ENCODE data around the gene CMBL.
A peak's percentile ranks its signal among the peaks of the same experiment; 100 is the strongest.

Gene CMBL

DNA sequence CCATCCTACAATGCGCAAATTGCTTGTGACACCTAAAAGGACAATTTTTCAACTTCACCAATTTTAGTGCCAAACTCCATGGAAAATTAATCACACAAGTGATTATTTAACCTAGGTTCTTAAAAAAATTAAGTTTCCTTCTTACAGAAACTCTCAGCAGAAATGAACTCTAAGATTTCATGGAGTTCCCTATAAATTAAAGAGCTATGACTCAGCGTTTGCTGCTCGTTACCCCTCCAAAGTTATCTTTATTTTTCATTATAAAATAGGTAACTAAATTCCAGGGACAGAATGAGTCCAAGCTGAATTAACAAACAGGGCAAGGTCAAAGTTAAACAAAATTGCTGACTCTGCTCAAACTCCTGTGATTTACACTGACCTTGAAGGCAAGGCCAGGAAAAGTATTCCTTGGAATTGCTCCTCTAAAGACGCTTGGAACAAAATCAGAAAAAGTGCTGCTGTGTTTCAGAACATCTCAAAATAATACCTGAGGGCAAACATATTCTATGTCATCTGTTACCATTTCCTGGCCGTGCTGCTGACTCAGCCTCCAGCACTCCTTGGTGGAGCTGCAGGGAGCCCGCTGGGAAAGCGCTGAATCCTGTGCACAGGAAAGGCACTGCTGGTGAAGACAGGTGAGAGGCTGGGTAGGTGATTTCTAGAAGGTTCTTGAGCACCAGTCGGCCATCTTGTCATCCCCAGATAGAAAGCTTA lies 2.5 kb upstream of the CMBL start:
- no peak for DNase-seq (ENCODE audit: low spot score)

DNA sequence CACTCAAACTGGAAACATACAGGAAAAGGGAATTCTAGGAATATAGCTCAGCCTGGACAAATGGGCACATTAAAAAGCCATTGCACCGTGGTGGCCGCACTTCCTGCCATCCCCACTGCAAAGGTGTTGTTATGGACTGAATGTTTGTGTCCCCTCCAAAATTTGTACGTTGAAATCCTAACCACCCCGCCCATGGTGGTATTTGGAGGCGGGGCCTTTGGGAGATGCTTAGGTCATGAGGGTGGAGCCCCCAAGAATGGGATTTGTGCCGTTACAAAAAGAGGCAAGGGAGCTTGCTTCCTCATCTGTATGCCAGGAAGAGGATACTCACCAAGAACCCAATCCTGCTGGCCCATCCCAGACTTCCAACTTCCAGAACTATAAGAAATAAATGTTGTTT lies 1.1 kb upstream of the CMBL start:
- no peak for DNase-seq (ENCODE audit: low spot score)

DNA sequence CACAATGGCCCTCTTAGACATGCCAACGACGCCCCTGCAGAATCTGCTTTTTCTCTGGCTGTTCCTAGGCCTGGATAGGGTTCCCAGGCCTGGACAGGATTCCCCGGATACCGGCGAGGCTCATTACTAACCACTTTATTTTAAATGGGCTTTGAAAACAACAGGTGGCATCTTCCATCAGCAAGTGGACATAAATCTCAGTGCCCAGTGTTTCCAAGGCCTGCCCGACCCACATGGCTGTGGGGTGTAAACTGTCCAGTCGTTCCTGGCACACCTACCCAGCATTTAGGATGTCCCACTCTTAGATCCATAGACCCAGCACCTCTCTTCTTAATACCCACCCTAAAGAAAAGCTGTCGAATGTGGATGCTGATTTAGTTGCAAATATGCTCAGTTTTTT lies 896 bp downstream of the CMBL start:
- DNase-seq (ENCODE audit: low spot score): no peak

DNA sequence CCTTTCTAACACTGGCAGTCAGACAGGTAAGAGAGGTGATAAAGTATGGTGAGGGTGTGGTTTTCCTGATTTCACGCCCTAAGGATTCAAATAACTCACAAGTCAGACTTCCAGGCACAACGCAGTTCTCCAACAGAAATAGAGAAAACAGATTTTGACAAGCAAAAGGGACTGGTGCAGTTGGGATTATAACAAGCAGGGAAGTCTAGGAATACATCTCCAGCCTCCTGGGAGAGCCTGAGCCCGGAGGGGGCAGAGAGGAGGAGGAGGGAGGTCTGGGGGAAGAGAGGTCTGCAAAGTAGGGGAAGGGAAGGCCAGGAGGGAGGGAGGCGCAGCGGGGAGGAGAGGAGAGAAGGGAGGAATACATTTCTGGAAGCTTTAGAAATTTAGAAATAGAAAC lies 1.6 kb downstream of the CMBL start:
- DNase-seq (ENCODE audit: low spot score): no peak

DNA sequence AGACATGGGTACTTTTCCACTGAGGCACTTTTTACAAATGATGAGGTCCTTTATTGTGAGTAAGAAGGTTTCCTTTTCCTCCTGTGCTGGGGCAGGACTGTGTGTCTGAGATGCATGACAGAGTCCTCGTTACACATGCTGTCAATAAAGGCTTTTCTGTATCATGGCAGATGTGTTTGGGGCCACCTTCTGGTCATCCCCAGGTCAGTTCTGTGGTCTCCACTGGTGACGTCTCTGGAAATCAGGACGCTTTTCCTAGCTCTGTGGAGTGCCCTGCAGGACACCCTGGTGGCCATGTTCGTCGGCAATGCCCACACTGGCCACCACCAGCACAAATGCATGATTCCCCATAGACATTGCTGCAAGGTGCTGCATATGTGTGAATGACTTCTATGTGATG lies 2.8 kb downstream of the CMBL start:
- peak; percentile 36 for DNase-seq (ENCODE audit: low spot score)

DNA sequence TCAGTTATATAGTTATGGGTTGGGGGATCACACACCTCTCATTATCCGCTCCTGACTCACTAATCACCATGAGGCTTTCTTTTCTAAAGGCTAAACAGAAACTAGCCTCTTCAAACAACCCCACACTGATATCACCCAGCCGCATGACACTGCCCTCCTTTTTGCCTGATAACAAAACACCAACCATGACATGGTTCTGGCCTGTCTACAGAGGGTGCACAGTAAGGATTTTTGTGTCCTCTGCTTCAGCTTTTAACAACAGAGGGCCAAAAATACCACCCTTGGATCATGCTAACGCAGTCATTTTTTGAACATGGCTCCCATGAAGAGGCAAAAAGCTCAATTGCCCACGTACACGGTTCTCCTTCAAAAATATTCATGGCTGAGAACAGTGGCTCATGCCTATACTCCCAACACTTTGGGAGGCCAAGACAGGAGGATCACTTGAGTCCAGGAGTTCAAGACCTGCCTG lies 4.0 kb downstream of the CMBL start:
- DNase-seq (ENCODE audit: low spot score): no peak

DNA sequence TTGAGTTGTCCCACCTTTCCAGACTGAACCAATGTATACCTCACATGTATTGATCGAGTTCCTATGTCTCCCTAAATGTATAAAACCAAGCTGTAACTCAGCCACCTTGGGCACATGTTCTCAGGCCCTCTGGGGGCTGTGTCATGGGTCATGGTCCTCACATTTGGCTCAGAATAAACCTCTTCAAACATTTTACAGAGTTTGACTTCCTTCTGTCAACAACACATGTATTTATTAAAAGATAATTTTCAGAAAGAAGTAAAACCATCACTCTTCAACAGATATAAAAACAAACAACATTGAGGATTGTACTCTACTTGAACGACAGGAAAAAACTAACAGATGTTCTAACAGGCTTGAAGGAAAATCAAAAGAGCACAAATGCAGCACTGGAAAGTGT lies 4.5 kb downstream of the CMBL start:
- no peak for DNase-seq (ENCODE audit: low spot score)

DNA sequence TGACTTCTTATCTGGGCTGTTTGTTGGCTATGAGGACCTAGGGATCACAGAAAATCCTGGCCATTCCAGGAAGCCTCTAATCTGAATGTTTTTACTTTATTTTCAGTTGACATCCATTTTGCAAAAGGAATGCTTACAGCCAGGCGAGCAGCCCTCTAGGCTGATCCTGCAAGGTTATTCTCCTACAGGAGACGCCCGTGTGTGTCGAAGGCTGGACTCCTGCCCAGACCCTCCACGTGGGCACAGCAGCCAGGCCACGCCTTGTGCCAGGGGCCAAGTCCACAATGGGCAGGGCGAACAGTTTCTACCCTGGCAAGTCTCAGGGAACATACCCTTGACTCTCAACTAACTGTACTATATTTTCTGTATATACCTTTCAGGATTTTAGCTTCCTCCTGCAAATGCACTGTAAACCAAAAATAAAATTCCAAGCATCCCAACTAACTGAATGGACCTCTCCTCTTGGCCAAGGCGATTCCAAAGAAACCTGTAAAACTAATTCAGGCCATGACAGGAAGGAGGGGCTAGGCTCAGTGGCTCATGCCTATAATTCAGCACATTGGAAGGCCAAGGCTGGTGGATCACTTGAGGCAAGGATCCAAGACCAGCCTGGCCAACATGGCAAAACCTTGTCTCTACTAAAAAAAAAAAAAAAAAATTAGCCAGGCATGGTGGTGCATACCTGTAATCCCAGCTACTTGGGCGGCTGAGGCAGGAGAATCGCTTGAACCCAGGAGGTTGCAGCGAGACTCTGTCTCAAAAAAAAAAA lies 5.7 kb downstream of the CMBL start:
- no peak for DNase-seq (ENCODE audit: low spot score)

DNA sequence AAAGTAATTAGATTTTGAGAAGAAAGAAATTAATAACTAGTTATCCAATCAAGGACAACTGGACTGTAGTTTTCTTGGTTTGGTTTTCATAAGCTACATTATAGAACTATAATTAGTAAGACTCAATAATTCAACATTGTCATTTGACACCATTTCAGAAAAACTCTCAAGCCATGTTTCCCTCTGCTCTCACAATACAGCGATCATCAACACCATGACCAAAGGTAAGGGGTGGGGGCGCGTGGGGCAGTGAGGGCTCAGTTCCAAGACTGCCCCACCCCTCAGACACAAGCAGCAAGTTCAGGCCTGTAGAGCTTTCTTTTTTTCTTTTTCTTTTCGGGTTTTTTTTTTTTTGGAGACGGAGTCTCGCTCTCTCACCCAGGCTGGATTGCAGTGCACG lies 6.4 kb downstream of the CMBL start:
- no peak for DNase-seq (ENCODE audit: low spot score)

DNA sequence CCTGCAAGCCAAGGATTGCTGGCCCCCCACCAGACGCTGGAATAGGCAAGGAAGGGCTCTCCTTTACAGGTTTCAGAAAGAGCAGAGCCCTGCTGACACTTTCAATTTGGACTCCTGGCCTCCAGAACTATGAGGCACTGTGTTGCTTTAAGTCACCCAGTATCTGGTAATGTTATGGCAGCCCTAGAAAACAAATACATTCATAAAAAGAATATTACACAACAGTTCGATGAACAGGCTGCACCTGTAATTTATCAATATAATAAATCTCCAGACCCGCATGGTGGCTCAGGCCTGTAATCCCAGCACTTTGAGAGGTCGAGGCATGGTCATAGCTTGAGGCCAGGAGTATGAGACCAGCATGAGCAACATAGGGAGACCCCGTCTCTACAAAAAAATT lies 7.5 kb downstream of the CMBL start:
- no peak for DNase-seq (ENCODE audit: low spot score)

DNA sequence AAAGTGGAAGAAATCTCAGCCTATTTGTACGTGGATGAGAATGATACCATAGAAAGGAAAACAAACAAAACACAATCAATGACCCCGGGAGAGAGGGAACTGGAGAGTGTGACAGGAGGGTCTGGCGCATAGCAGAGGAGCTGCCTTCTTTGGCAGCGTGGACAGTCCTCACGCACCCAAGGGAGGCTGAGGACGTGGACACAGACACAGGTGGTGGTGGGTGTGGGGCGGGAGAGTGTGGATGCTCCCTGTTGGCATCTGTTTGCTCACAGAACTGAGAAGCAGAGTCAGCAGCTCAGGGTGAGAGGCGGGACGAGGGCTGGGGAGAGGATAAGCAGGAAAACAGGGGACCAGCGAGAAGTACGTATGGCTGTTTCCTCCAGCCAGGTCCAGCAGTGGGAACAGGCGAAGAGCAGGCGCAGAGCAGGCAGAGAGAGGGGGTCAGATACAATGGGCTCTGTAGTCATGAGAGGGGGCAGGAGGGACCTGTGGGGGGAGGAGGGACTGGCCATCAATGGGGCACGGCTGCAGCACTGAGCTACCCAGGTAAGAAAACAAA lies 10.0 kb downstream of the CMBL start:
- DNase-seq (ENCODE audit: low spot score): no peak

DNA sequence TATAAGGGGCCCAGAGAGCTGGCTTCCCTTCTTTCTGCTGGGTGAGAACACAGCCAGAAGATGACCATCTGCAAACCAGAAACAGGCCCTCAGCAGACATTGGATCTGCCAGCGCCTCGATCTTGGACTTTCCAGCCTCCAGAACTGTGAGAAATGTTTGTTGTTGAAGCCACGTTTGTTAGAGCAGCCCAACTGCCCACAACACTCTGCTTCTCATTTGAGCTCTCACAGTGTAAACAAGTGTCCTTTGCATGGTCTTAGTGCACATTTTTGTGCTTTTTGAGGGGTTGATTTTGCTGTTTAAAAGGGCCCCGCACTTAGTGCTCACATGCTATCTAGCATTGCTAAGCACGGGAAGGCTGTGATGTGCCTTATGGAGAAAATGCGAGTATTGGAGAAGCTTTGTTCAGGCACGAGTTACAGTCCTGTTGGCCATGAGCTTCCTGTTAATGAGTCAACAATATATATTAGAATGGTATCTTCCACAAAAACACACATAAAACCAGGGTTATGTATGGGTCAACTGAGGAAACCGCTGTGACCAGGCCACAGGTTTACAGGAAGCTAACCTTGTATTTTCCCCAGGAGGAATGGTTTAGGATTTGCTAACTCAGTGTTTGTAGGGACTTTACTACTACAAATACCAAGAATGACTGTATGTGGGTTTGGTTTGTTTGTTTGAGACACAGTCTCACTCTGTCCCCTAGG lies 11.9 kb downstream of the CMBL start:
- no peak for DNase-seq (ENCODE audit: low spot score)

DNA sequence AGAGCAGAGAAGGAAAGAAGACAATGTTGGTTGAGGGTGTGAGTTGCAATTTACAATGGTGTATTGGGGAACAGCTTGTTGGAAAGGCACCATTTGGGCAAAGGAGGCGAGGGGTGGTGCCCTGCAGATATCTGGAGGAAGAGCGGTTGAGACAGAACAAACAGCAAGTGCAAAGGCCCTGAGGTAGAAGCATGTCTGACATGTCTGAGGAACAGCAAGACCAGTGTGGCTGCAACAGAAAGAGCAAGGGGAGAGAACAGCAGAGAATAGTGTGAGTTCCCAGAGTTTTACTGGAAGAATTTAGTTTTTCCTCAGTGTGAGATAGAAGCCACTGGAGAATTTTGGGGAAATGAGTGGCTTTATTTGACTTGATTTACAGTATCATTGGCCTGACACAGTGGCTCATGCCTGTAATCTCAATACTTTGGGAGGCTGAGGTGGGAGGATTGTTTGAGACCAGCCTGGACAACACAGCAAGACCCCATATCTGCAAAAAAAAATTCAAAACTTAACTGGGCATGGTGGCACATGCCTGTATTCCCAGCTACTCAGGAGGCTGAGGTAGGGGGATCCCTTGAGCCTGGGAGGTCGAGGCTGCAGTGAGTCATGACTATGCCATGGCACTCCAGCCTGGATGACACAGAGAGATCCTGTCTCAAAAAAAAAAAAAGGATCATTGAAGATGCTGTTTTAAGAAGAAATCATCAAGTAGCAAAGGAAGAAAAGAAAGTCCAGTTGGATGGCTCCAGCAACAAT lies 13.6 kb downstream of the CMBL start:
- no peak for DNase-seq (ENCODE audit: low spot score)

DNA sequence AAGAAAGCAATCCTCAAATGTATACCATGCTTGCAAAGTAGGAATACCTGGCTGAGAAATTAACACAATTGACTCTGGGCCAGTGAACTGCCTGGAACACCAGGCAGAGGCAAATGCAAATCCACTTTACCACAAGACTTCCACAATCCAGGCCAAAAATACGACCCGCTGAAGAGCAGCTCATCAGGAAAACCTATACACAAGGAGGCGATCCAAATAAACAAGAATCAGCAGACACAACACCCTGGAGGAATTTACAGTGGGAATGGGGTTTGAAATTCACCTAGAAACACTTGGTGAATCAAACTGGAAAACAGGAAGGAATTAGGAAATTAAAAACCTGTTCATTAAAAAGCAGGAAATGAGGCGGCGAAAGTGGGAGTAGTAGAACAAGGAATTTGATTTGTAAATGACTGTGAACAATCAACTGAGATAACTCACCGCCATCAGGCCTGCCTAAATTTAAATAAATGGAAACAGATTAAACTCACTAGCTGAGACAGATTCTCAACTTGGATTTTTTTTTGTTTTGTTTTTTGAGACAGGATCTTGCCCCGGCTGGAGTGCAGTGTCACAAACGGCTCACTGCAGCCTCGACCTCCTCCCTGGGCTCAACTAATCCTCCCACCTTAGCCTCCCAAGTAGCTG lies 15.9 kb downstream of the CMBL start:
- DNase-seq (ENCODE audit: low spot score): no peak

DNA sequence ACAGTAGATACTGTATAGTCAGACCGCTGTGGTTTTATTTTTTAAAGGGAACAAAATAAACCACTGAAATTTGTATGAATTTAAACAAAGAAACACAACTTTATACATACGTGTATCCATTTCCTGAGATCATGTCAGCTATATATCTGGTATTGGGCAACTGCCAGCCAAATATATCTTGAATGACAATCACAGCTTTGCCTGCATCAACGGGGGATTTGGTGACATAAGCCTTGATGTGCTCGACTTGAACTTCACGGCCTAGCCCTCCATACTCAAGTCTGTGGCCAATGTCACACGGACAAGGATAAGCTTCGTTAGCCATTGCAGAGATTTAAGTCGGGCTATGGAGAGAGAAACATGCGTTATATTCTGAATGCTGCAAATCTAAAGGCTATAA lies 17.3 kb downstream of the CMBL start:
- DNase-seq (ENCODE audit: low spot score): no peak

DNA sequence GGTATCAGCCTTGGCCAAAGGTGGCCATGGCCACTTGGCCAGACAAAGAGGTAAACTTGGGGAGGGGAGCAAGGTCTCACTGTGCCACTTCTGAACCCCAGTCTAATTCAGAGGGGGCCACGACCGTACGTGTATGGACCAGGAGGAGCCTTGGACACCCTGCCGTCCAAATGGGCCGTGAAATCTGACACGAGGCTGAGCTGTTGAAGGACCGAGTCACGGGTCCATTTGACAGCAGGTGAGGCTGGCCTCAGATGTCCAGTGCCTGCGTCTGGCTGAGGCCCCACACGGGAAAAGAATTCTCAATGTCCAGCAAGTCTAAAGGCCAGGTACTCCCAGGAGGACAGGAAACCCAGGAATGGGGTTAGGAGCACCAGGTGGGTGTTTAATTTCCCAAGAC lies 17.7 kb downstream of the CMBL start:
- DNase-seq (ENCODE audit: low spot score): no peak

DNA sequence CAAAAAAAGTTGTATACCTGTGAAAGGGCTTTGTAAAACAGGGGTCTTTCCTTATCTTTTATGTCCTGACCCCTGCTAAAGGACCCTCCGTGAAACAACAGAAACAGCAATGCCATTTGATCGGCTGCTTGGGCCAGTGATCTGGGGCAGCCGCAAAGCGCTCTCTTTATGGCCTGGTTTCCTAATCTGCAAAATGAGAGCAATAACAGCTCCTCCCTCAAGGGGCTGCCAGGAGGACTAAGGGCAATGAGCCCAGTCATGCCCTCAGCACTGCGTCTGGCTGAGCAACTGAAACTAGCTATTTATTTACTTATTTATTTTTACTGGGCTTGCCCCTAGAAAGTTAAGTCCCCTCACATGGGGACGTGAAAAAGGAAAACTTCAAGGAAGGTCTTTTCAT lies 18.3 kb downstream of the CMBL start:
- DNase-seq (ENCODE audit: low spot score): no peak

DNA sequence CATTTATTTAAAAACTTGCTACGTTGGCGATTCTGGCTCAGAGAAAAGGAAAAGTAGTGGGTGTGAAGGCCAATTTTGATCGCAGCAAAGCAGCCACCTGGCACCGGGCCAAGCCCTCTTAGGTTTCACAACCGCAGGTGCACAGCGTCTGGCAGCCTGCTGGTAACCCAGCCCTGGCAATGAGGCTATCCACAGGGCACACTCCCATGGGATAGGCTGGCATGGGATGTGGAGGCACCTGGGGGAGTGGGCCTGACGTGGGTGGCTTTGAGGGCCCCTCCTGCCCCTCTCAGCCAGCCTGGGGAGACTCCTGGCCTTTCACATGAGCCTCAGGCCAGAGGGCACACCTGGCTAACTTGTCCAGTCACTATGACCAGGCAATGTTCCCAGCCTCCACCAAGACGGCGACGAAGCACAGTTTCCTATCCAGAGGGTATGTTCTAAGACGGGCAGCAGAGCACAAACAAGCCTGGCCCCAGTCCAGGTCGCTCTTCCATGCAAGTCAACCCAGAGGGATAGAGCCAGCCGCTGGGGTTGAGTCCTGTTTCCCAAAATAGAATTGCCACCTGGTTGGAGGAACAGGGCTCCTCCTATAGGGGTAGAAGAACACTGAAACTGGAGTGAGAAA lies 19.0 kb downstream of the CMBL start:
- DNase-seq (ENCODE audit: low spot score): peak; percentile 32

DNA sequence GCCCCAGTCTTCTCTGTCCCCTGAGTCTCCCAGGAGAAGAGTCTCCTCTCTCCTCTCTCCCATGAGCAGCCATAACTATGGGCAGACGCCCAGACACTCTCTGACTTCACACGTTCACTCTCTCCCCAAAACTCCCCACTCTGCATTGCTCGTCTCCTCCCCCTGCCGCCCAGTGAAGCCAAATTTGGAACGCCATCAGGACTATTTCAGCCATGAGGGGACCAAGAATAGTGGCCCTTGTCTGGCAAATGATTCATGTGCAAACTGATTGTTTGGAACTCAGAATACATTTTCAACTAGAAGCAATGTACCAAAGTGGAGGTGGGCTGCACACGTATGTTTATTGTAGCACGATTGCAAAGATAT lies 20.9 kb downstream of the CMBL start:
- DNase-seq (ENCODE audit: low spot score): no peak

DNA sequence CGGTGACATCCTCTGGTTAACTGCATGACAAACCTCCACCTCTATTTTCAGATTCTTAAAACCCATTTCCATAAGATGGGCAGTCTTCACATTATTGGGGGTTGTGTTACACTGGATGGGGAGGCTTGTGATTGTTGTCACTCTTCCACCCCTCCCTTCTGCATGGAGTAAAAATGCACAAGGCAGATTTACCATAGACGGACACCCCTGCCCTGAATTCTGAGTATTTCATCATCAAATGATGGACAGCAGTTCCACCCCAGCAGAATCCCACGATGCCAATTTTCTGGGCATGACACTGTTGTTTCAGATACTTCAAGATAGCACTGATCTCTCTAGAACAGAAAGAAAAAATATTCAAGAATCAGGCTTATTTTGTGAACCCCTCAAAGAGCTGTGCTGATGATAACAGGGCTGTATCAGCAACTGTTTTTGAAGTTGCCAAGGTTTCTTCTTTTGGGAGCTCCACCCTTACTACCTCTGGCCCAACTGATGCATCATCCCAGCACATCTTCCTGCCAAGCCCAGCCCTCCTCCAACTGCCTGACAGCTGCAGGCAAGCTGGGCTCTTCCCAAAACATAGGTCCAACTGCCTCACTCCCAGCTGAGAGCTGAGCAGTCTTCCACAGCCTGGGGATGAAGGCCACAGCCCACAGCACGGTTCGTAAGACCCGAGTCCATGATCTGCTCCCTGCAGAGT lies 21.4 kb downstream of the CMBL start:
- DNase-seq (ENCODE audit: low spot score): no peak
